GM12891 (cell line): Measurements from ENCODE around the gene MARK4.
"Not testable (repeated sequence)": the region's sequence is repeated elsewhere in the genome, so short reads cannot be mapped to it uniquely, and the experiment has no call there.

Source experiments
- DNase-seq: peaks from one replicate; pipeline ENCODE4 v3.0.0; 2011; ENCODE audit warnings: low spot score; ENCODE audit not compliant: insufficient read length
- FAIRE-seq: peaks from 2 replicates; lab custom pipeline; 2011; peaks lifted over from hg19 to GRCh38; lab: Jason Lieb, UNC
- PAX5 ChIP-seq: IDR thresholded peaks from 2 replicates; pipeline ENCODE4 v1.6.1; 2011; ENCODE audit warnings: low read length, moderate library complexity, mild to moderate bottlenecking; ENCODE audit not compliant: insufficient read depth, severe bottlenecking
- POLR2A ChIP-seq: IDR thresholded peaks from 2 replicates; pipeline ENCODE4 v1.6.1; 2011; ENCODE audit warnings: low read depth, low read length, control low read depth
- POLR2AphosphoS5 ChIP-seq: IDR thresholded peaks from 2 replicates; pipeline ENCODE4 v1.6.1; 2011; ENCODE audit warnings: low read depth, low read length, control low read depth
- POU2F2 ChIP-seq: IDR thresholded peaks from 2 replicates; pipeline ENCODE4 v1.6.1; 2011; ENCODE audit warnings: low read depth, mild to moderate bottlenecking, control low read depth, low read length, moderate library complexity
- SPI1 ChIP-seq: IDR thresholded peaks from 2 replicates; pipeline ENCODE4 v1.6.1; 2011; ENCODE audit warnings: low read depth, low read length, control low read depth
- TAF1 ChIP-seq: IDR thresholded peaks from 2 replicates; pipeline ENCODE4 v1.6.1; 2011; ENCODE audit warnings: low read depth, low read length, control low read depth

Gene MARK4

GRCh38 chr19:45321848-45322247, 70.8 kb downstream of the MARK4 start:
- no peak for FAIRE-seq
- TF ChIP-seq POLR2AphosphoS5 (no peak), SPI1 (no peak), TAF1 (no peak), POLR2A (no peak)
- no peak for DNase-seq

DNA sequence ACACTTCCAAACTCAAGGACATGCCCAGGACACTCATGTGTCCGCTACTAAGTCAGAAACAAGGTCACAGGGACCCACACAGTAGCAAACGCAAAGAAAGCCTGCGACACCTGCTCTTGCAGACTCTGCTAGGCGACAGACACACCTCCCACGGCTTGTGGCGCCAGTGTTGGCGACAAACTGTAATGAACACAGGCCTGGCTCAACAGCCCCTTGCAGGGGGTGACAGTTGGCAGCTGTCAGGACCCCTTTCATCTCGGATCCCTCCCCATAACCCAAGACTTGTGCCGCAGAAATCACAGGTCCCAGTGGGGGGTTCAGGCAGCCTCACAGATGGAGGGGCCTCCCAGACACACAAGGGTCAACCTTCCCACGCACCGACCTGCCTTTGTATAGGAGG, 71.2 kb downstream of the MARK4 start:
- DNase-seq, result no peak
- FAIRE-seq, result no peak
- TF ChIP-seq POLR2AphosphoS5 (no peak), POU2F2 (no peak)

GRCh38 chr19:45322744-45323281, 71.7 kb downstream of the MARK4 start, which contains the start of gene CKM:
CKM (minus strand) TSS chr19:45322875; CDS start chr19:45319713, 3,162 bp downstream.
- DNase-seq, result no peak
- TF ChIP-seq TAF1, result no peak
- TF ChIP-seq POLR2A, result no peak
- TF ChIP-seq POLR2AphosphoS5, result no peak
- TF ChIP-seq PAX5, result no peak
- FAIRE-seq, result no peak

- no peak for TF ChIP-seq POLR2AphosphoS5
- no peak for TF ChIP-seq POLR2A
- TF ChIP-seq PAX5, result no peak
- TF ChIP-seq TAF1, result no peak
- no peak for TF ChIP-seq POU2F2
- DNase-seq, result no peak
- no peak for FAIRE-seq
These were observed 72.6 kb downstream of the MARK4 start for GRCh38 chr19:45323671-45324081.

DNA sequence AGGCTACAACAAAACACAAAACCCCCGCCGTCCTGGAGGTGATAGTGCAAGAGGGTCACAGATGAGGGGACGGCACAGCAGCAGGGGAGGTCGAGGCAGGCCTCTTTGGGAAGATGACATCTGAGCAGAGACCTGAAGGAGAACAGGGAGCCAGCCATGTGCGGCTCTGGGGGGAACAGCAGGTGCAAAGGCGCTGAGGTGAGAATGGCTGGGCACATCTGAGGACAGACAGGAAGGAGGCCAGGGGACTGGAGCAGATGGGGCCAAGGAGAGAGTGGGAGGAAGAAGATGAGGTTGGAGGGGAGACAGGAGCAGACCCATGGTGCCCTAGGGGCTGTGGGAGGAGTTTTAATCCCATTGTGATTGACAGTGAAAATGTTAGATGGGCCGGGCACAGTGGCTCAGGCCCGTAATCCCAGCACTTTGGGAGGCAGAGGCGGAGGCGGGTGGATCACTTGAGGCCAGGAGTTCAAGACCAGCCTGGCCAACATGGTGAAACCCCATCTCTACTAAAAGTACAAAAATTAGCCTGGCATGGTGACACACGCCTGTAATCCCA, 73.4 kb downstream of the MARK4 start:
- DNase-seq (no peak), FAIRE-seq (no peak)
- no peak for TF ChIP-seq PAX5
- TF ChIP-seq POLR2AphosphoS5, result no peak
- no peak for TF ChIP-seq POLR2A
- TF ChIP-seq SPI1, result no peak
- no peak for TF ChIP-seq POU2F2
- TF ChIP-seq TAF1, result no peak

GRCh38 chr19:45327404-45328143, 76.5 kb downstream of the MARK4 start:
- DNase-seq, result no peak
- no peak for FAIRE-seq
- TF ChIP-seq SPI1, result no peak
- no peak for TF ChIP-seq PAX5
- TF ChIP-seq POLR2AphosphoS5, result no peak
- no peak for TF ChIP-seq TAF1
- TF ChIP-seq POLR2A, result no peak
- no peak for TF ChIP-seq POU2F2

GRCh38 chr19:45331411-45331810, 80.3 kb downstream of the MARK4 start:
- FAIRE-seq (no peak), DNase-seq (no peak)
- TF ChIP-seq PAX5 (no peak), POU2F2 (no peak), SPI1 (no peak), POLR2AphosphoS5 (no peak), POLR2A (no peak), TAF1 (no peak)

DNA sequence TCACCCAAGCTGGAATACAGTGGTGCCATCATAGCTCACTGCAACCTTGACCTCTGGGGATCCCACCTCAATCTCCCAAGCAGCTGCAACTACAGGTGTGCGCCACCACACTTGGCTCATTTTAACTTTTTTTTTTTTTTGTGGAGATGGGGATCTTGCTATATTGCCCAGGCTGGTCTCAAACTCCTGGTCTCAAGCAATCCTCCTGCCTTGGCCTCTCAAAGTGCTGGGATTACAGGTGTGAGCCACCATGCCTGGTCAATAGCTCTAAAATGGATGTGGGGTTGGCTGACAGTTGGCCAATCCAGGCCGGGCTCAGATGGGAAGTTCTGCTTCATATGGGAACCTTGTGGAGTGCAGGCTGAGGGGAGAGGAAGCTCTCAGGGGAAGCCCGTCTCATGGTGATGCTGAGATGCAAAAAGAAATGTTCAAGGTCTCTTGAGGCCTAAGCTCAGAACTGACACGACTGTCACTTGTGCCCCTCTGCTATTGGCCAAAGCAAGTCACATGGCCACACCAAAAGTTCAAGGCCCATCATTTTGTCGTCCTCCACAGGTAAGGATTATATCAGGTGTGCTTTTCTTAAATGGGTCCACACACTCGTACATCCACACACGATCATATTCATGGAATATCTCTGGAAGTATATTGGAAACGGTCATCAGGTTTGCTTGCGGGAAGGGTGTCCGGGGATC, 82.7 kb downstream of the MARK4 start:
- no peak for FAIRE-seq
- DNase-seq, result no peak
- TF ChIP-seq SPI1, result no peak
- no peak for TF ChIP-seq TAF1
- no peak for TF ChIP-seq PAX5
- no peak for TF ChIP-seq POU2F2
- no peak for TF ChIP-seq POLR2AphosphoS5
- no peak for TF ChIP-seq POLR2A

DNA sequence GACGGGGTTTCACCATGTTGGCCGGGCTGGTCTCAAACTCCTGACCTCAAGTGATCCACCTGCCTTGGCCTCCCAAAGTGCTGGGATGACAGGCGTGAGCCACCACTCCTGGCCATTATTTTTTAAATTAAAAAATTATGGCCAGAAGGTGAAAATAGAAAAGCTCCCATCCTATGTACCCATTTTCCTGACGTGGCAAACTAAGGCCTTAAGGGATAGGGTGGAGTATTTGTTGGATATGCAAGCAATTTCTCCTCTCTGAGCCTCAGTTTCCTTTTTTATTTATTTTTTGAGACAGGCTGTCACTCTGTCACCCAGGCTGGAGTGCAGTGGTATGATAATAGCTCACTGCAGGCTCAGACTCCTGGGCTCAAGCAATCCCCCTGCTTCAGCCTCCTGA, 83.8 kb downstream of the MARK4 start:
- FAIRE-seq, DNase-seq: not testable (repeated sequence)

DNA sequence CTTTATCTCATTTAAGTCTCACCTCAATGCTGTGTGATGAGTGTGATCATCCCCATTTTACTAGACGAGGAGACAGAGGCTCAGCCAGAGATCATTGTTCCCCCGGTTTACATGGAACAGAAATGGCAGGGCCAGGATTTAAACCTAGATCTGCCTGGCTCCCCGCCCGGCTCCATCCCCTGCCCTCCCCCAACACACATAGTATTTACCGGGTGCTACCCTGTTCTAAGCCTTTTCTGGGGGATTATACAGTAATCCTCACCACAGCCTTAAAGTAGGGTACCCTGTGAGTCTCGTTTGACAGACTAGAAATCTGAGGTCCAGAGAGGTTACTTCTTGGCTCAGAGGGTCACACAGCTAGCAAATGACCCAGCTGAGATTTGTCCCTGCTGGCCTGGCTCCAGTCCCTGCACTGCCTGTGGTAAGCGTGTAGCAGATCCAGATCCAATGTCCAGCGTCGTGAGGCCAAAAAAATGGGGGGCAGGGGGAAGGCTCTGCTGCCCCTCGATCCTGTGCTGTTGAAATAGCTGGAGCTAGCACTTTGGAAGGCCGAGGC, 85.7 kb downstream of the MARK4 start:
- FAIRE-seq (no peak), DNase-seq (no peak)
- TF ChIP-seq TAF1 (no peak), POU2F2 (no peak), PAX5 (no peak), POLR2A (no peak), POLR2AphosphoS5 (no peak), SPI1 (no peak)
